Esophagus muscularis mucosa (tissue), 4 donors: ENCODE measurements around the gene PRPF6. TPM values are rescaled to one million over a fixed set of nuclear protein-coding genes. Genes with fewer than 3 reads are reported as not detected.

Experiments used
- DNase-seq: peaks from one replicate; pipeline ENCODE4 v3.0.0-alpha.2; 2017; ENCODE audit errors: extremely low spot score
- H3K27ac ChIP-seq, 4 donors: fragments of 200-600 bp; sonication (generic); replicated peaks in 1 of 4; 1 replicate in 3 of 4; 2 replicates in 1 of 4; pipeline ENCODE4 v1.5.1; 2016 to 2019; ENCODE audit warnings: mild to moderate bottlenecking in 1 of 4
- H3K27me3 ChIP-seq, 4 donors: fragments of 200-600 bp; sonication (generic); one replicate each; pipeline versions ENCODE4 v1.5.1 to v1.6.0; 2016 to 2019
- H3K36me3 ChIP-seq, 4 donors: fragments of 200-600 bp; sonication (generic); one replicate each; pipeline ENCODE4 v1.5.1; 2016 to 2019
- H3K4me1 ChIP-seq, 4 donors: fragments of 200-600 bp; sonication (generic); one replicate each; pipeline ENCODE4 v1.5.1; 2016 to 2019
- H3K4me3 ChIP-seq, 4 donors: fragments of 200-600 bp; sonication (generic); 1 replicate in 2 of 4; 2 replicates in 2 of 4; pipeline ENCODE4 v1.5.1; 2016 to 2019; ENCODE audit warnings: mild to moderate bottlenecking in 4 of 4, moderate library complexity in 1 of 4
- H3K9me3 ChIP-seq, 4 donors: fragments of 200-600 bp; sonication (generic); 1 replicate in 3 of 4; 2 replicates in 1 of 4; pipeline ENCODE4 v1.5.1; 2016 to 2019
- EP300 ChIP-seq: sonication (generic); formaldehyde crosslinking; IDR thresholded peaks from one replicate; pipeline ENCODE4 v1.6.1; 2017; ENCODE audit warnings: antibody characterized with exemption
- POLR2A ChIP-seq: fragments of 450-650 bp; IDR thresholded peaks from one replicate; pipeline ENCODE4 v1.6.1; 2017; ENCODE audit warnings: antibody characterized with exemption, moderate library complexity, mild to moderate bottlenecking, low read depth
- POLR2AphosphoS5 ChIP-seq, 2 donors: sonication (generic); formaldehyde crosslinking; IDR thresholded peaks; one replicate each; pipeline ENCODE4 v1.6.1; 2017; ENCODE audit warnings: antibody characterized with exemption in 2 of 2
- WGBS: methylation state at CpG from one replicate; pipeline ENCODE4 v1.1.5; 2018; 5-methylcytosine and 5-hydroxymethylcytosine counted together
- intact Hi-C: fragments of 100-400 bp; cut with DNase I; formaldehyde crosslinking; loops from one replicate; pipeline ENCODE4 v1.15.1; 2023
- total RNA-seq, 4 donors: library from RNA; depleted of rRNA; stranded (reverse); fragments of >200 nt; gene quantifications; one replicate each; pipeline versions ENCODE4 v1.1.0 to v1.2.1, GENCODE V29; 2016
- TF ChIP-seq, protein P1 (sequence below), 3 experiments: fragments of 200-600 bp in 2 of 3; fragments of 450-650 bp in 1 of 3; sonication (generic) in 2 of 3; IDR thresholded peaks; one replicate each; pipeline ENCODE4 v1.5.1; 2017 to 2019; ENCODE audit warnings: antibody characterized with exemption in 3 of 3, mild to moderate bottlenecking in 2 of 3, moderate library complexity in 1 of 3

Gene PRPF6
- total RNA-seq, 4 donors from 2014 or later, result 46.1 to 64.9 (median 58.7) TPM

DNA sequence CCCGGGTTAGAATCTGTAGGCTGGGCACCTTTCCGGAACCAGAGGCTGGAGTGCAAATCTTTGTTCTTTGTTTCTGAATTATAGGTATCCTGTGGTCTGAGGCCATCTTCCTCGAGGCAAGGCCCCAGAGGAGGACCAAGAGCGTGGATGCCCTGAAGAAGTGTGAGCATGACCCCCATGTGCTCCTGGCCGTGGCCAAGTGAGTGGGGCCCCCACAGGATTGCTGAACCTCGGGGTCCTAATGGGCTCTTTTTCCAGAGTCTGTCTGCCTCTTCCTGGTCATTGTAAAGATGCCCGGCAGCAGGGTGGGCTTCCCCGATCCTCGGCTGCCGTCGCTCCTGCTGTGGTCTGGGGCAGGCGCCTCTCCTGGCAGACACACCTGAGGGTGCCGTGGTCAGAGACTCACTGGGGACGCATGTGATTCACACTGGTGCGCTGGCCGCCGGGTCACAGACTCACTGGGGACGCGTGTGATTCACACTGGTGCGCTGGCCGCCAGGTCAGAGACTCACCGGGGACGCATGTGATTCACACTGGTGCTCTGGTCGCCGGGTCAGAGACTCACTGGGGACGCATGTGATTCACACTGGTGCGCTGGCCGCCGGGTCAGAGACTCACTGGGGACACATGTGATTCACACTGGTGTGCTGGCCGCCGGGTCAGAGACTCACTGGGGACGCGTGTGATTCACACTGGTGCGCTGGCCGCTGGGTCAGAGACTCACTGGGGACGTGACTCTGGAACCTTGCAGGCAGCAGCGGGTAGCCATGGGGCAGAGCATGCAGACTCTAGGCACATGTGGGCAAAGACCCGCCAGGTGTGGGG, 48.6 kb downstream of the PRPF6 start:
- 91% methylated on average over 20 of the region's 38 CpGs for WGBS
- intact Hi-C loops, result no loop called here

DNA sequence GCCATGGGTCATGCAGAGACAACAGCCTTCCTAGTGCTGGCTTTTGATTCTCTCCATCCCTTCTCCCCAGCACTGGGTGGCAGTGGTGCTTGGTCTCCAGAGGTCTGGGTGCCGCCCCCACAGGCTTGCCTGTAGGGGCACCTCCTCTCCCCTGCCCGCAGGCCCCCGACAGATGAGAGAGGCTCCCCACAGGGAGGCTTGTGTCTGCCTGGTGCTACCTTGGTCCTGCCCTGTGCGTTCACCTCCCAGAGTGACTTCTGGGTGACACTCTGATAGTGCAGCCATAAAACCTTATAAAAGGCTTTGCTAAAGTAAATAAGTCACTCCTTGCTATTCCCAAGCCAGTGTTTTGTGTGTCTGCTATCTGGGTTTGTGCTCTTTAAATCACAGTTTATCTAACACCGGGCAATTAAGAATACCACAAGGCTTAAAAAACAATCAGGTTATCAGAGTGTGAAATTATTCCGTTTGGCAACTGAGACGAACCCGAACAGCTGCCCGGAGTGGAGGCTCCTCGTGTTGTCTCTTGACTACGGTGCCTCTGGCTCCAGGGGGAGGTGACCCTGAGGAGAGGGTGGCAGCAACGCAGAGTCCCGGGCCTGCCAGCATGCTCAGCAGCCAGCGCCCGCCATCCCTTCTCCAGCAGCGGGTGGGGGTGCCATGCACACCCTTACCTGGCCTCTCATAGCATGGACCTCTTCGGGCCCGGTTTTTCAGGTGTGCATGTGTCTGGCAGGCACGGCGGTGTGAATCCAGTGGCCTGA, 49.6 kb downstream of the PRPF6 start:
- no peak overlapping the region for H3K27ac ChIP-seq
- peaks cover 72 to 100% (median 97%) of the 10 kb centered on the region in 4 donors for H3K36me3 ChIP-seq
- H3K27me3 ChIP-seq, result peaks cover 0 to 5% (median 0%) of the 10 kb centered on the region in 4 donors
- DNase-seq, result no peak
- no peaks in the 10 kb centered on the region for H3K9me3 ChIP-seq
- no peaks in the 10 kb centered on the region for H3K4me1 ChIP-seq
- intact Hi-C loops, result no loop called here
- whole genome bisulfite sequencing, result 88% methylated on average over 14 of the region's 20 CpGs
- TF ChIP-seq, protein P1, sequence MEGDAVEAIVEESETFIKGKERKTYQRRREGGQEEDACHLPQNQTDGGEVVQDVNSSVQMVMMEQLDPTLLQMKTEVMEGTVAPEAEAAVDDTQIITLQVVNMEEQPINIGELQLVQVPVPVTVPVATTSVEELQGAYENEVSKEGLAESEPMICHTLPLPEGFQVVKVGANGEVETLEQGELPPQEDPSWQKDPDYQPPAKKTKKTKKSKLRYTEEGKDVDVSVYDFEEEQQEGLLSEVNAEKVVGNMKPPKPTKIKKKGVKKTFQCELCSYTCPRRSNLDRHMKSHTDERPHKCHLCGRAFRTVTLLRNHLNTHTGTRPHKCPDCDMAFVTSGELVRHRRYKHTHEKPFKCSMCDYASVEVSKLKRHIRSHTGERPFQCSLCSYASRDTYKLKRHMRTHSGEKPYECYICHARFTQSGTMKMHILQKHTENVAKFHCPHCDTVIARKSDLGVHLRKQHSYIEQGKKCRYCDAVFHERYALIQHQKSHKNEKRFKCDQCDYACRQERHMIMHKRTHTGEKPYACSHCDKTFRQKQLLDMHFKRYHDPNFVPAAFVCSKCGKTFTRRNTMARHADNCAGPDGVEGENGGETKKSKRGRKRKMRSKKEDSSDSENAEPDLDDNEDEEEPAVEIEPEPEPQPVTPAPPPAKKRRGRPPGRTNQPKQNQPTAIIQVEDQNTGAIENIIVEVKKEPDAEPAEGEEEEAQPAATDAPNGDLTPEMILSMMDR (IDR thresholded peaks at IDR 0.05), result no peak
- no peak for TF ChIP-seq POLR2A
- TF ChIP-seq POLR2AphosphoS5 (IDR thresholded peaks at IDR 0.05), result no peak
- TF ChIP-seq EP300, result no peak
- H3K4me3 ChIP-seq, result no peak overlapping the region

More for the DNA sequence above, 48.6 kb downstream of the PRPF6 start:
- Histone ChIP-seq H3K27ac (no peak overlapping the region), H3K4me1 (no peaks in the 10 kb centered on the region), H3K36me3 (peaks cover 83 to 100% (median 97%) of the 10 kb centered on the region in 4 donors), H3K27me3 (no peaks in the 10 kb centered on the region), H3K9me3 (no peaks in the 10 kb centered on the region), H3K4me3 (no peak overlapping the region)
- no peak for DNase-seq
- TF ChIP-seq POLR2AphosphoS5 (IDR thresholded peaks at IDR 0.05) (no peak), POLR2A (no peak), EP300 (no peak)
- TF ChIP-seq, protein P1 (IDR thresholded peaks at IDR 0.05), result no peak

DNA sequence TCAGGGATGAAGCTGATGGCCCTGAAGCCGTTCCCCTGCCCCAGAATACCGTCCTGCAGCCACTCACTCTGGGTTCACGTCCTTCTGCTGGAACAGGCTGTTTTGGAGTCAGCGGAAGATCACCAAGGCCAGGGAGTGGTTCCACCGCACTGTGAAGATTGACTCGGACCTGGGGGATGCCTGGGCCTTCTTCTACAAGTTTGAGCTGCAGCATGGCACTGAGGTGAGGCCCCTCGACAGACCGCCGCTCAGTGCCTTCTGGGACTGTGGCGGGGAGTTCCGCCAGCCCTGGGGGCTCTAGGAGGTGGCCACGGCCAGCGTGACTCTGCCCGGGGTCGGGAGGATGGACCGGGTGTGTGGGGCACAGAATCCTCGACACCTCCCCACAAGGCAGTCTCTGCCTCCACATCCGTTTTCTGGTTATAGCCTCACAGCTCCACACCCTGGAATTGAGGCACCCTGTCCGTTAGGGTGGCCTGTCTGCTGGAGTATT, 50.9 kb downstream of the PRPF6 start:
- intact Hi-C loops, result no loop called here
- no peak overlapping the region for H3K4me3 ChIP-seq

DNA sequence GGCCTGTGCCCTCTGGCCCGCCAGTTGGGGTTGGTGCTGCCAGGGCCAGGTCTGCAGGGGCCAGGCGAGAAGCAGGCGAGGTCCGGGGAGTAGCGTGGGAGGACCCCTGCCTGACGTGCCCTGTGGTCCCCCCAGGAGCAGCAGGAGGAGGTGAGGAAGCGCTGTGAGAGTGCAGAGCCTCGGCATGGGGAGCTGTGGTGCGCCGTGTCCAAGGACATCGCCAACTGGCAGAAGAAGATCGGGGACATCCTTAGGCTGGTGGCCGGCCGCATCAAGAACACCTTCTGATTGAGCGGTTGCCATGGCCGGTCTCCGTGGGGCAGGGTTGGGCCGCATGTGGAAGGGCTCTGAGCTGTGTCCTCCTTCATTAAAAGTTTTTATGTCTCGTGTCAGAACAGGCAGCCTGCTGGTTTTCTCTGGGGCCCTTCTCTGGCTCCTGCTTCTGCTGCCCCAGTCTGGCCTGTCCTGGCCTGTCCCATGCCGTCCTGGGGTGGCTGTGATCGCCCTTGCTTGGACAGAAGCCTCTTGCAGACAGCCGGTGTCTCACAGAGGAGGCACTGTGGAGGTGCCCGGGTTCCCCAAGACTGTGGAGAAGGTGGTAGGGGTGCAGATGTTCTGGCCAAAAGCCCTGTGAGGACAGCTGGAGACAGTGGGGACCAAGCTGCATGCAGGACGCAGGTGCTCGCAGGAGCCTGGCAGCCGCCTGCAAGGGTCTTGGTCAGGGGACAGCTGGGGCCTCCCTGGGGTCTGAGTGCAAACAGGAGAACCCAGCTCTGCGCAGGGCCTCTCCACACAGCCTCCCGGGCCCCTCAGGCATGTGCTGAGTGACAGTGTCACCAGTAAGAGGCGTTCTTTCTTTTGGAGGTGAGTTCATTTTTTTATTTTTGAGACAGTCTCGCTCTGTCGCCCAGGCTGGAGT, 52.0 kb downstream of the PRPF6 start:
- WGBS, result 91% methylated on average over 27 of the region's 31 CpGs
- Histone ChIP-seq H3K9me3 (no peaks in the 10 kb centered on the region), H3K27ac (no peak overlapping the region), H3K27me3 (peaks cover 3 to 29% (median 20%) of the 10 kb centered on the region in 4 donors), H3K36me3 (peaks cover 48 to 79% (median 74%) of the 10 kb centered on the region in 4 donors), H3K4me1 (peaks cover 5 to 9% (median 7%) of the 10 kb centered on the region in 4 donors), H3K4me3 (no peak overlapping the region)
- TF ChIP-seq POLR2A (no peak), EP300 (no peak), POLR2AphosphoS5 (IDR thresholded peaks at IDR 0.05) (no peak)
- TF ChIP-seq, protein P1 (IDR thresholded peaks at IDR 0.05), result no peak
- no peak for DNase-seq
- intact Hi-C loops, result no loop called here

More for the DNA sequence above, 50.9 kb downstream of the PRPF6 start:
- no peaks in the 10 kb centered on the region for H3K4me1 ChIP-seq
- peaks cover 0 to 18% (median 9%) of the 10 kb centered on the region in 4 donors for H3K27me3 ChIP-seq
- TF ChIP-seq, protein P1 (IDR thresholded peaks at IDR 0.05), result no peak
- no peak for TF ChIP-seq EP300
- no peak for TF ChIP-seq POLR2A
- TF ChIP-seq POLR2AphosphoS5 (IDR thresholded peaks at IDR 0.05), result no peak
- WGBS, result 92% methylated on average over 10 of the region's 19 CpGs
- H3K27ac ChIP-seq, result no peak overlapping the region
- no peak for DNase-seq
- H3K9me3 ChIP-seq, result no peaks in the 10 kb centered on the region
- peaks cover 59 to 90% (median 85%) of the 10 kb centered on the region in 4 donors for H3K36me3 ChIP-seq
